Astrocyte of the cerebellum (primary cell): Measurements from ENCODE around the gene PRKCB.

Source experiments
- DNase-seq: peaks from one replicate; pipeline ENCODE4 v3.0.0-alpha.2; 2011; ENCODE audit warnings: low read depth
- H3K4me3 ChIP-seq: 2 replicates; pipeline ENCODE4 v1.5.1; 2011; ENCODE audit warnings: mild to moderate bottlenecking, low read depth, low read length, moderate library complexity
- CTCF ChIP-seq: IDR thresholded peaks from 2 replicates; pipeline ENCODE4 v1.5.1; 2012; ENCODE audit warnings: low read length, low read depth, moderate library complexity, mild to moderate bottlenecking; ENCODE audit errors: missing control alignments
- in situ Hi-C: cut with HindIII; loops from 2 replicates; pipeline ENCODE4 v1.10.0; 2017; ENCODE audit warnings: low sequenced_read_pairs

The PRKCB gene

GRCh38 chr16:24164416-24164815 lies 328.6 kb downstream of the PRKCB start:
- no peak for TF ChIP-seq CTCF

GRCh38 chr16:24165273-24165672 lies 329.5 kb downstream of the PRKCB start:
- no peak overlapping the region for H3K4me3 ChIP-seq
- TF ChIP-seq CTCF, result no peak
- in situ Hi-C loops, result no loop called here
- DNase-seq, result no peak

More at GRCh38 chr16:24164416-24164815, 328.6 kb downstream of the PRKCB start:
- in situ Hi-C loops, result no loop called here
- H3K4me3 ChIP-seq, result no peak overlapping the region
- no peak for DNase-seq

- H3K4me3 ChIP-seq, result no peak overlapping the region
- in situ Hi-C loops, result no loop called here
- DNase-seq, result no peak
- TF ChIP-seq CTCF, result no peak
Observed at GRCh38 chr16:24166661-24167528, 331.1 kb downstream of the PRKCB start.

- in situ Hi-C loops, result no loop called here
- no peak for TF ChIP-seq CTCF
- H3K4me3 ChIP-seq, result no peak overlapping the region
- DNase-seq, result no peak
Observed at GRCh38 chr16:24168856-24169255, 333.1 kb downstream of the PRKCB start.

GRCh38 chr16:24170407-24170806 lies 334.6 kb downstream of the PRKCB start:
- TF ChIP-seq CTCF, result no peak
- no peak for DNase-seq
- H3K4me3 ChIP-seq, result no peak overlapping the region
- in situ Hi-C loops, result no loop called here

GRCh38 chr16:24174504-24174903 lies 338.7 kb downstream of the PRKCB start:
- no peak for TF ChIP-seq CTCF
- no peak overlapping the region for H3K4me3 ChIP-seq
- no peak for DNase-seq
- in situ Hi-C loops, result no loop called here
